ENCODE data around the gene NKX6-2. TPM values are rescaled to one million over a fixed set of nuclear protein-coding genes. Genes with fewer than 3 reads are reported as not detected.
"Not testable (repeated sequence)": the region's sequence is repeated elsewhere in the genome, so short reads cannot be mapped to it uniquely, and the experiment has no call there.

Gene NKX6-2
- total RNA-seq, 1 donor from 2014 or later: 6.2 TPM

DNA sequence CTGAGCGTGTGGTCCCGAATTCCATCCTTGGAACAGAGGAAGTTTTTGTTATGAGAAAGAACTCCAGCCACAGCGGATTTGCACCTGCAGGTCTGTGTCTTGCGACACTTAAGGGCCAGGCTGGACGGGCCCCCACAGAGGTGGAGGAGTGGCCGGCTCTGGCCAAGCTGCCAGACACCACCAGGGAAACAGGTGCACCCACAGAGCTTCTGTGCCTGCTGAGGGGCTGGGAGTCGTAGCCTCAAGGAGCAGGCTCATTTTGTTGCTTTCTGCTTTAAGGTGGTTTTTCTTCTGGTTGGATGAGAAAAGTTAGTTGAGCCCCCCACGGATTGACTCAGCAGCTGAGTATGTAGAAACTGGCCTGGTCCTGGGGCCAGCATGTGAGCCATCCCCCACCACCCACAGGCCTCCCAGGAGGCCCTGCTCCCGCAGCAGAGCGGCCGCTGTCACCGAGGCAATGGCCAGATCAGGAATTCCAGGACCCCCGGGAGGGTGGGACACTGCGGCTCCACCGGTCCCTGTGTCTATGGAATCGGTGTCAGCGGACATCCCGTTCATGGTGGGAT lies 41.9 kb downstream of the NKX6-2 start:
- Mint-ChIP-seq H3K4me3 (ENCODE audit: unreplicated experiment) (no peak overlapping the region), H3K4me1 (ENCODE audit: low read depth, unreplicated experiment) (peaks cover 20% of the 10 kb centered on the region), H3K27ac (ENCODE audit: unreplicated experiment) (no peak overlapping the region), H3K36me3 (ENCODE audit: unreplicated experiment) (no peaks in the 10 kb centered on the region), H3K27me3 (ENCODE audit: unreplicated experiment) (peaks cover 7% of the 10 kb centered on the region), H3K9me3 (ENCODE audit: unreplicated experiment) (peaks cover 2% of the 10 kb centered on the region)
- no peak for DNase-seq
- TF ChIP-seq, protein P1, sequence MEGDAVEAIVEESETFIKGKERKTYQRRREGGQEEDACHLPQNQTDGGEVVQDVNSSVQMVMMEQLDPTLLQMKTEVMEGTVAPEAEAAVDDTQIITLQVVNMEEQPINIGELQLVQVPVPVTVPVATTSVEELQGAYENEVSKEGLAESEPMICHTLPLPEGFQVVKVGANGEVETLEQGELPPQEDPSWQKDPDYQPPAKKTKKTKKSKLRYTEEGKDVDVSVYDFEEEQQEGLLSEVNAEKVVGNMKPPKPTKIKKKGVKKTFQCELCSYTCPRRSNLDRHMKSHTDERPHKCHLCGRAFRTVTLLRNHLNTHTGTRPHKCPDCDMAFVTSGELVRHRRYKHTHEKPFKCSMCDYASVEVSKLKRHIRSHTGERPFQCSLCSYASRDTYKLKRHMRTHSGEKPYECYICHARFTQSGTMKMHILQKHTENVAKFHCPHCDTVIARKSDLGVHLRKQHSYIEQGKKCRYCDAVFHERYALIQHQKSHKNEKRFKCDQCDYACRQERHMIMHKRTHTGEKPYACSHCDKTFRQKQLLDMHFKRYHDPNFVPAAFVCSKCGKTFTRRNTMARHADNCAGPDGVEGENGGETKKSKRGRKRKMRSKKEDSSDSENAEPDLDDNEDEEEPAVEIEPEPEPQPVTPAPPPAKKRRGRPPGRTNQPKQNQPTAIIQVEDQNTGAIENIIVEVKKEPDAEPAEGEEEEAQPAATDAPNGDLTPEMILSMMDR (IDR thresholded peaks at IDR 0.05; ENCODE audit: partially characterized antibody, unreplicated experiment): no peak

- peaks cover 17% of the 10 kb centered on the region for H3K4me1 Mint-ChIP-seq (ENCODE audit: low read depth, unreplicated experiment)
- not testable (repeated sequence) for DNase-seq; H3K36me3 Mint-ChIP-seq (ENCODE audit: unreplicated experiment); H3K9me3 Mint-ChIP-seq (ENCODE audit: unreplicated experiment); H3K27me3 Mint-ChIP-seq (ENCODE audit: unreplicated experiment); H3K27ac Mint-ChIP-seq (ENCODE audit: unreplicated experiment); H3K4me3 Mint-ChIP-seq (ENCODE audit: unreplicated experiment)
Measured at GRCh38 chr10:132743196-132743924, 42.6 kb downstream of the NKX6-2 start.

DNA sequence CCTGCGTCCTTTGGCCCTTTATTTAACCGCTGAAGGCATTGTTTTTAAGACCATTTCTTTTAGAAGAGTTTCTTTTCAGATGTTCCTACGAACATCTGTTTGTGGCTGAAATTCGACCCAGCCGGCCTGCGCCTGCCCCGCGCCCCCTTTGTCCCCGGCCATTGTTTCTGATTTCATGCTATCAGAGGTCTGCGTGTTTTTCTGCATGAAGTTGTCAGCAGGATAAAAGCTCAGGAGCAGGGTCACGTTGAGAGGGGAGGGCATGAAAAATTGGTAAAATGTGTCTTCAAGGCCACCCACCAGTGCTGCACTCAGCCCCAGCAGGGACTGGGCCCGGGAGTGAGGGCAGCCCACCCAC lies 43.1 kb downstream of the NKX6-2 start:
- no peak for DNase-seq
- TF ChIP-seq, protein P1 (IDR thresholded peaks at IDR 0.05; ENCODE audit: partially characterized antibody, unreplicated experiment): no peak
- Mint-ChIP-seq H3K27me3 (ENCODE audit: unreplicated experiment) (peaks cover 3% of the 10 kb centered on the region), H3K4me1 (ENCODE audit: low read depth, unreplicated experiment) (peaks cover 14% of the 10 kb centered on the region), H3K4me3 (ENCODE audit: unreplicated experiment) (no peak overlapping the region), H3K36me3 (ENCODE audit: unreplicated experiment) (no peaks in the 10 kb centered on the region), H3K9me3 (ENCODE audit: unreplicated experiment) (peaks cover 4% of the 10 kb centered on the region), H3K27ac (ENCODE audit: unreplicated experiment) (peak overlapping the region; percentile 43)

DNA sequence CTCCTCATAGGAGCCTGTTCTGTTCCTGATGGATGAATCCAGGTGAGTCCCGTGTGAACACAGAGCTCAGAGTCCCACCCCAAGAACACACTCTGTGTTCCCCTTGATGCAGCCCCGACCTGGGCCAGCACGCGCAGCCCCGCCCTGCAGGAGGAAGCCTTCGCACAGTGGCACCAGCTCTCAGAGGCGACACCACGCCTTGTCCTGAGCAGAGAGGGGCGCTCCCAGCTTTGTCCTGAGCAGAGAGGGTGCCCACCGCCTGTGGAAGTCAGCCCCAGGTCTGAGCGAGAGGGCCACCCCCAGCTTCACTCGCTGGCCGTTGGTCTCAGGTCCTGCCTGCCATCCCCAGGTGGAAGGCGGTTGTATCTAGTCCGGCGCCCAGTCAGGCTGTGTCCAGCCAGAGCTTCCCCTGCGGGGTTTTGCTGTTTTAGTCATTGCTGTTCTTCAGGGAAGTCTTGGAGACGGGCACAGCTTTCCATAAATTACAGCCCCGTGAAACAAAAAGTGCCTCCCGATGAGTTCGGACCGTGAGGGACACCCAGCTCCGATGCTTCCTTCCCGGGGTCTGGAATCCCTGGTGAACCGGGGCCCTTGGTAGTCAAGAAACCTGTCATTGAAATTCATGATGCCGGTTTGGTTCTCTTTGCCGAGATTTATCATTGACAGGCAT lies 43.6 kb downstream of the NKX6-2 start:
- DNase-seq: no peak
- H3K4me1 Mint-ChIP-seq (ENCODE audit: low read depth, unreplicated experiment): peaks cover 14% of the 10 kb centered on the region
- H3K36me3 Mint-ChIP-seq (ENCODE audit: unreplicated experiment): no peaks in the 10 kb centered on the region
- TF ChIP-seq, protein P1 (IDR thresholded peaks at IDR 0.05; ENCODE audit: partially characterized antibody, unreplicated experiment): no peak
- H3K27ac Mint-ChIP-seq (ENCODE audit: unreplicated experiment): no peak overlapping the region
- peaks cover 3% of the 10 kb centered on the region for H3K27me3 Mint-ChIP-seq (ENCODE audit: unreplicated experiment)
- H3K4me3 Mint-ChIP-seq (ENCODE audit: unreplicated experiment): no peak overlapping the region
- peaks cover 4% of the 10 kb centered on the region for H3K9me3 Mint-ChIP-seq (ENCODE audit: unreplicated experiment)

- TF ChIP-seq, protein P1 (IDR thresholded peaks at IDR 0.05; ENCODE audit: partially characterized antibody, unreplicated experiment): no peak
Measured at GRCh38 chr10:132740588-132740987, 45.4 kb downstream of the NKX6-2 start.

More at GRCh38 chr10:132740588-132740987, 45.4 kb downstream of the NKX6-2 start:
- no peak overlapping the region for H3K4me3 Mint-ChIP-seq (ENCODE audit: unreplicated experiment)
- H3K36me3 Mint-ChIP-seq (ENCODE audit: unreplicated experiment): no peaks in the 10 kb centered on the region
- peaks cover 14% of the 10 kb centered on the region for H3K4me1 Mint-ChIP-seq (ENCODE audit: low read depth, unreplicated experiment)
- peaks cover 4% of the 10 kb centered on the region for H3K9me3 Mint-ChIP-seq (ENCODE audit: unreplicated experiment)
- H3K27me3 Mint-ChIP-seq (ENCODE audit: unreplicated experiment): peaks cover 3% of the 10 kb centered on the region
- no peak for DNase-seq
- H3K27ac Mint-ChIP-seq (ENCODE audit: unreplicated experiment): no peak overlapping the region
